GM18499 (cell line): ENCODE results near the gene RCSD1.
"Not testable (repeated sequence)": the region's sequence is repeated elsewhere in the genome, so short reads cannot be mapped to it uniquely, and the experiment has no call there.

ENCODE experiments used
- ATAC-seq: cut with Tn5 transposase; IDR thresholded peaks from one replicate; pipeline ENCODE4 v1.9.1; 2021; ENCODE audit warnings: moderate number of reproducible peaks; ENCODE audit not compliant: insufficient read depth, unreplicated experiment

The RCSD1 gene

DNA sequence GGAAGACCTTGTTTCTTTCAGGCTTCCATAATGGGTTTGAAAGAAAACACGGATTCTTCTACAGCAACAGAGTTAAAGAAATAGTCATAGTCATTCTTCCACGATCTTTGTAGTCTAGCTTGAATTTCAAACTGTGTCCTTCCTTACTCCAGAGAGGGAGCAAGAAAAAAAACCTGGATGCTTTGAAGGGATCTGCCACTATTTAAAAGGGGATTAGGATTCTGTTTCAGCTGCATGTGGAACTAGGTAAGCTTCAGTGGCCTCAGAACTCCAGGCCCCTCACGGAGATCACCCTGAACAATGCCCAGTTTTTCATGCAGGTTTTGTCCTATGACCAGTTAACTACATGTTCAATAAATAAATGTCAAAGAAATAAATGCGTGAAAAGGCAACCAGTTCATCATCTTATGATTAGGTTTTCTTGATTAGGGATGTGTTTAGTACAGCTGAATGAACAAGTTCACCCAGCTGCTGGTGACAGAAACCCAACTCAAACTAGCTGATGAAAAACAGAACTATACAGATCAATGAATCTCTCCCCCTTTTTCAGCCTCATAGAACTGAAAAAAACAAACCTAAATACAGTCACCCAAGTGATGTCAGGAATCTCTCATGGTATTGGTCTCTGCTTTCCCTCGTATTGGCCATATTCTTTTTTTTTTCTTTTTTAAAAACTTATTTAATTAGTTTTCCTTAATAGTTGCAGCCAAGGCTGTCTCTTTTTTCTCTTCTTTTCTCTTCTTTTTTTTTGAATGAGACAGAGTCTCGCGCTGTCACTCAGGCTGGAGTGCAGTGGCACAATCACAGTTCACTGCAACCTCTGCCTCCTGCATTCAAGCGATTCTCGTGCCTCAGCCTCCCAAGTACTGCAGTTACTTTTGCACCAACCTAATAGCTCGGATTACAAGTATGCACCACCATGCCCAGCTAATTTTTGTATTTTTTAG, 77.2 kb downstream of the RCSD1 start:
- peak; percentile 30 for ATAC-seq

DNA sequence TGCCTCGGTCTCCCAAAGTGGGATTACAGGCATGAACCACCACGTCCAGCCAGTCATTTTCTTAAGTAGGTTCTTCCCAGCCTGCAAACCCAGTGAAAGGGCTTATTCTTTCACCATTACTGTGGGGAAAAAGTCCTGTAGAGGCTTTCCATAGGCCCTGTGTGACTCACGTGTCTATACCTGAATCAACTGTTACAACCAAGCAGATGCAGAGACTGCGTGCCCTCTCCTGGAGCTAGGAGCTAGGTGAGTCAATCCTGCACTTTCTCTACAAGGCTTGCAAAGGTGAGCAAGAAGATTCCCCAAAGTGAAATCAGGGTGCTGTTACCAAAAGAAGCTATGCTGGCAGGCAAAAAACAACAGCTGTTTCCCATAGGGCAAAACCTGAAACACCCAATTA, 77.9 kb downstream of the RCSD1 start:
- ATAC-seq, result no peak

DNA sequence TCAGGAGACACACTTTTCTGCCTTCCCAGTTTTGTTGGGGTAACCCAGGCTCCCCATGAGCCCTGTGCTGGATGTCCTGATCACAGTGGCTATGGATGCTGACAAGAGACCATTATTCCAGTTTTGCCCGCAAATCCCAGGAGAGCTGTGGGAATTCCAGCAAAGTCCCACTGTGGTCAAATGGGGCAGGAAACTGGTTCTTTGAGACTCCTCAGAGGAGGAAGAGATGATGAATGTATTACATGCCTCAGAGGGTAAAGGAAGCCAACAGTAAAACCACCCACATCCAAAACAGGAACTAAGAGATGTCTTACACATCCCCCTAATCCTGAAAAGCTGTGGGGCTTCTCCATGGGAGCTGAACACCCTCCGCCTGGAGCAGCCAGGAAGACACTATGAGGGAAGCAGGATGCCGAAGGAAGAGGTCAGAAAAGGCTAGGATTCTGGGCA, 78.9 kb downstream of the RCSD1 start:
- no peak for ATAC-seq

DNA sequence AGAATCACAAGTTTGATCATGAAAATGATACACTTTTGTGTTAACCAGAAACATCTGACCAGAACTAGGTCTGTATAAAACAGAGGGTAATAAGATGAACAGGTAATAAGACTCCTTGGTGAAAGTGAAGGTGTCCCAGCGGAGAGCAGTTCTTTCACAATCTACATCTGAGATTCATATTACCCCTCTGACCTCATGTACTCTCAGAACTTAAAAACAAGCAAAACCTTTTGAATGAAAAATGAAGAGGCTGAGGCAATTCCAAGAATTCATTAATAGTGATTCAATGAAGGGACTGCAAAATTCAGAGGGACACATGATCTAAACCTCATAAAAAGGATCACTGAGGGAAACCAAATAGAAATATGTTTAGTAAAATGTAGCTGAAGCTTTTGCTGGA, 80.8 kb downstream of the RCSD1 start:
- ATAC-seq, result no peak

DNA sequence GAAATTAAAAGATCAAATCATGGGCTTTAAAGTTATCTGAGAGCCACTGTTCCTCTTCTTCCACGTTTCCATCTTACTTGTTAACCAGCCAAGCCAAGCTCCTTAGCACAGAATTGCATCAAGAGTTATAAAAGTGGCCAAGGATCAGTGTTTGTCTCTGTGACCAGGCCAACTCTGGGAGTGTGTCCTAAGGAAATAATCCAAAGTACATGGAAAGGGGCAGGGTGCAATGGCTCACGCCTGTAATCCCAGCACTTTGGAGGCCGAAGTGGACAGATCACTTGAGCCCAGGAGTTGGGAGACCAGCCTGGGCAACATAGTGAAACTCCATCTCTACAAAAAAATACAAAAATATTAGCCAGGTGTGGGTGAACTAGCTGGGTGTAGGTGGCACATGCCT, 81.8 kb downstream of the RCSD1 start:
- ATAC-seq, result no peak

DNA sequence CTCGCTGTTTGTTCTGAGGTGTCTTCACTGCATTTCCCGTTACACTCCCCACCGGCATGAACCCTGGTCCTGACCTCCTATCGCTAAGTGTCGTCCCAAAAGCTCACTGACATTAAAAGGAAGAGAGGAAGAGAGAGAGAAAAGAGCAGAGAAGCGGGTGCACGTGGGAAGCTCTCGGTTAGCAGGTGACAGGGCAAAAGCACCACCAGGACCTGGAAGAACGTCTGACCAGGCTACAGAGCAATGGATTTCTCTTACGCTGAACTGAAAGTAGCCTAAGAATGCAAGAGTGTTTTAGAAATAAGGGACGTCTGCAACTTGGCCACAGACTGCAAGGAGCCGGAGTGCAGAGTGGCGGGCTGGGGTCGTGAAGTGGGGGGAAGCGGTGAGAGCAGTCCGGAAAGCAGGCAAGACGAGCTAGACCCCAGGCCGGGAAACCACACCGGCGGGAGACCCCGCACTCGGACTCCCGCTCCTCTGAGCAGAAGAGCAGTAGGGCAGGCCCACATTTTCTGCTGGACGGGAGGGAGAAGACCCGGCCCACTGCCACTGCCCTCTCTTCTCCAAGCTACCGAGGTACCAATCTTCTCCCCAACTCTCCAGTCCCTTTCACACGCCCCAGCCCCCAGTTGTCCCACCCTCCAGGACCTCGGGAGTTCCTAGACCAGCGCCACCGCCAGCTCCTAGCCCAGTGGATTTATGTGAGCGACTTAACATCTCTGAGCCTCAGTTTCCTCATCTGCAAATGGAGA, 83.5 kb downstream of the RCSD1 start:
- ATAC-seq, result no peak

DNA sequence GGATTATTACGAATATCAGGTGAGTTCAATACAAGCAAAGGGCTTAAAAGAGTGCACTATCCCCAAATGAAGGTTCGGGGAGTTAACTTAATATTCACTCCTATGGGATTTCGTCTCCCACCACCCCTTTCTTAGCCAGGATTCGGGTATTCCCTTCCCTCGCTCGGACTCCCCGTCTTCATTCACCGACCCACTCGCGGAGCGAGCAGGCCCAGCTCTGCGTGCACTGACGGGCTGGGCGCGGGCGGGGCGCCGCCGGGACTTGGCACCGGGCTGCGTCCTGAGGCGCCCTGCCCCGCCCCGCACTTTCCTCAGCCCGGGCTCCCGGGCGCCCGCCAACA, 84.0 kb downstream of the RCSD1 start:
- no peak for ATAC-seq

DNA sequence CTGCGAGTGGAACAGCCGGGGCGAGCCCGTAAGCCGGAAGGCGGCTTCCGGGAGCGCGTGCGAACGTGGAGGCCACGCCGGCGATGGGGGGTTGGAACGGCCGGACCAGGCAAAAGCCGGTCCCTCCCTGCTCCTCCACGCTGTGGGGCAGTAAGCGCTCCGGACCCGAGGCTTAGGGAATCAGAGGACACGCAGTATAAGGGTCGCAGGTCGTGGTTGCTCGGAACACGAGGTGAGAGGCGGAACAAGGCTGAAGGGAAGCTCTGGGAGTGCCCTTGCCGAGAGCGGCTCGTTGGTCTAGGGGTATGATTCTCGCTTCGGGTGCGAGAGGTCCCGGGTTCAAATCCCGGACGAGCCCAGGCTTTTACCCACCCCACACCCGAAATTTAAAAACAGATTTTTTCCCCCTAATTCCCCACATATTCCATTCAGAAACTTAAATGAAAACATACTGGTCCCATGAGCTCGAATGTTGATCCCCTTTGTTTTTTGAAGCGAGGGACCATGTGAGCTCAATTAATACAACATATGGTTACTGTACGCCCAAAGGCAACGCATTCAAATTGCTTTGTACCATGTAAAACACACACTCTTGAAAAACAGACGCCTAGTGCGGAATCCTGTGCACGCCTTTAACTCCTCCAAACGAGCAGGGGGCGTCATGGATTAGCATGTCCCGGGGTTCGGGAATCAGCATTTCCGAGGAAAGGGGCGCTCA, 84.6 kb downstream of the RCSD1 start:
- peak; percentile 29 for ATAC-seq

DNA sequence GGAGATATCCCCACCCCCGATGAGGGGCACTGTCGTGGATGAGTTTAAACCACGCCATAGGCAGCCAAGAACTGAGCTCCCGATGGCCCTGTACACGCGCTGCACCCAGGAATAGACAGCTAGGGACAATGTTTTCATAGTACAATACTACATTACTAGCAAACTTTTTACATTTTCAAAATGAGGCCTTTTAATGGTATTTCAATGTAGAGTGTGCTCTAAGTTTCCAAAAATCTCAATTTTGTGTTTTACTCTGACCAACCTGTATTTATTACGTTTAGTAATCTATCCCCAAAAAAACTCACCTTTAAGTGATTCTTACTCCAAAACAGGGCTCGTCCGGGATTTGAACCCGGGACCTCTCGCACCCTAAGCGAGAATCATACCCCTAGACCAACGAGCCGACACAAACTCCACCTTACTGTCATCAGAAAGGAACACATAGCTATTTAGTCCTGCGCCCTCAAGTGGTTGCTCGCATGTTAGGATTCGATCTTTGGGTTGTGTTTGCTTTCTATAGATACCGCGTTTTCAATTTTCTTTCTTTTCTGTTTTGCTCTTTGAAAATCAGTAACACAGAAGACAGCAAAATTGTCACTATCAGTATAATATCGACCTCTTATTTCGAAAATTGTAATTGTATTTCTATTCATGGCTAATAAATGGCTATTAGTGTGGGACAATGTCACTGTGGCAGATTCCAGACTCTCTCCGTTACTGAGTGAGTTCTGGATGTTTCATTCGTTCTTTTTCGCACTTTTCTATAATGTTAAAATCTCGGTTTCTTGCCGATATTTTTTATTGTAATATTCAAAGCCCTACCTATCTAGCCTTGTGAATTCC, 85.3 kb downstream of the RCSD1 start:
- peak; percentile 11 for ATAC-seq

DNA sequence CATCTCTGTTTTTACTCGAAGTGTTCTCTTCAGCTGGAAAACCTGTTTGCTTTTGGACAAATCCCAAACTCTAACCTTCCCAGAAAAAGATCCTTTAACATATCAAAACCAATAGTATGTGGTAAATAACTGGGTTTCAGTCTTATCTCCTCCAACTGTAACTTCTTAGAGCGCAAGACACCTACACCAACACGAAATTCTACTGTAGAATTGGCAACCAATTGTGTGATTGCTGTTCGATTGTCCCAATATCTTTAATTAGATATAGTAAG, 85.9 kb downstream of the RCSD1 start:
- no peak for ATAC-seq

DNA sequence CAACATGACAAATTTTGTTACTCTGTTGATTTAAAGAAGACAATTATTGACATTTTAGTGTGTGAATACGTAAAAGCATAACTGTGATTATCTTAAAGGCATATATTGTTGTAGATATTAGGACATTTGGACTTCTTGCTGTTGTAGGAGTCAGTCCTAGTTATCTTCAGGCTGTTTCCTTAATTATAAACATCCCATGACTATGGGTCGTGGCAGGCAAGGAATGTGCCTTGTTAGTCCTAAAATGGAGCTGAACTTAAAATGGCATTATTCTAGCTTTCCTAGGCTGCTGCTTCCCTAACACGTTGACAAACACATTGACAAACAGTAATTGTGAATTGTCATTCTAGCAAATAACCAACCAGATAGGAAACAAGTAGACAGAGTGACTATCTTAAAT, 87.3 kb downstream of the RCSD1 start:
- no peak for ATAC-seq

DNA sequence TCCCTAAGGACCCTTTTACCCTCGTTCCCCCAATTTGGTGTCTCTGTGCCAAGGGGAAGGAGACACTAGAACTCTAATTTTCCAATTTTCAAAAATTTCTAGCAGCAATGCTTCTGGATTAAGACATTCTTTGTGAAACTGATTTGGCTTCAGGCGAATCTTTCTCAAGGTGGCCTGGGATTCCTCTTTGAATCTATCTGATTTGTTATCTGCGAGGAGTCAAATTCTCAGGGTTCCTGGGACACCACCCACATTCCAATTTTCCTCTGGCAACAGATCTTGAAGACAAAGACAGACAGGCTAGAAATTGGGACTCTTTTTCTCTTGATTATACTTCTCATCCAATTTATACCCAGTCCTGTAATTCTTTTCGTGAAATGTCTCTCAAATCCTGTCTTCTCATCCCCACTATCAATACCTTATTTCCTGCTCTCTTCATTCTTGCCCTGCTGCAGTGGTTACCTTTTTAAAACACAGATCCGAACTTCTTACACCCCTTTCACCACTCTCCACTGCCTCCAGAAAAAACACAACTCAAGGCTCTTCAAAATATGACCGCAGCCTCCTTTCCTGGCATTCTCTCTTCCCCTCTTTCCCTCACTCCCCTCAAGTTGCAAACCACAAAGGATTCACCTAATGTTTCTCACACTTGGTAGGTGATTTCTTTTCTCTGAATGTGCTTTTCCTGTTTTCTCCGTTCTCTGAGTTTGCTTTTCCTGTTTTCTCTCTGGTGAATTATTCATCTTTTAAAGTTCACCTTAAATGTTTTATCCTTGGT, 89.1 kb downstream of the RCSD1 start:
- no peak for ATAC-seq

DNA sequence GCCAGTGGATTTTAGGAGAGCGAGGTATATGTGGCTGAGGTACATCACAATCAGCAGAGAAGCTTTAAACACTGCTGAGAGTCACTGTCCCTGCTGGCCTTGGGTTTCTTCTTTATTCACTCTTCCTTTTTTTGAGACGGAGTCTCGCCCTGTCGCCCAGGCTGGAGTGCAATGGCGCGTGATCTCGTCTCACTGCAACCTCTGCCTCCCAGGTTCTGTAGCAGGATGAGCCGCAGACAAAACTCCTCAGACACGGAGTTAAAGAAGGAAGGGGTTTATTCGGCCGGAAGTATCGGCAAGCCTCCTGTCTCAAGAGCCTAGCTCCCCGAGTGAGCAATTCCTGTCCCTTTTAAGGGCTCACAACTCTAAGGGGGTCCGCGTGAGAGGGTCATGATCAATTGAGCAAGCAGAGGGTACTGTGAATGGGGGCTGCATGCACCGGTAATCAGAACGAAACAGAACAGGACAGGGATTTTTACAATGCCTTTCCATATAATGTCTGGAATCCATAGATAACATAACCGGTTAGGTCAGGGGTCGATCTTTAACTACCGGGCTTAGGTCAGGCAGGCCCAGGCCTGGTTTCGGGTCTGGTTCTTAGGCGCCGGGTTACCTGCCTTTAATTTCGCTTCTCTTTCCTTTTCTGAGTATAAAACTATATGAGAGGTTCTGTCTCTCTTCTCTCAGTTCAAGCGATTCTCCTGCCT, 89.8 kb downstream of the RCSD1 start:
- not testable (repeated sequence) for ATAC-seq

DNA sequence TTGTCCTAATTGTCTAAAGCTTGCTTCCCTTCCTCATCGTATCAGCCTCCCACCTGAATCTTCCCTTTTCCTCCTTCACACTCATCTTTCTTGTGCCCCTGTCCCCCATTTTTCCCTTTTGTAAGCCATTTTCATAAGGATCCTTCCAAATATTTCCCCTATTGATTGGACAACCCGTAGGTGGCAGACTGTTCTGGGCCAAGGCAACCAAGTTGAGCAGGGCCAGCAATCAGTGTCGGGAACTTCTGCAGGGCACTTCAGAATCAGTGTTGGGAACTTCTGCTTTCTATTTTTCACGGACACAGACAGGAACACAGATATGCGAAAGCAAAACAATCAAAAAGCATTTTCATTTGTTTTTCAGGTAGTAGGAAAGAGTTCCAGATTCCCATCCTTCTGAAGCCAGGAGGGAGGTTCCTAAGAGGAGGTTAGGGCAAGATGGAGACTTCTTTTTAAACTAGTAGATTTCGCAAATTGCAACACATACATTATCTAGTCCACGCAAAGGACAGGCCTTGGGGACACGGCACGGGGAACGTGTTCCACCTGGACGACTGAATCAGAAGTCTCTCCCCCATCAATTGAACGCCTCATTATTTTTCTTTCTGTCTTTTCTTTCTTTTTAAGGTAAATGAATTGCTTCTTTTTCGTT, 91.1 kb downstream of the RCSD1 start:
- ATAC-seq, result no peak

DNA sequence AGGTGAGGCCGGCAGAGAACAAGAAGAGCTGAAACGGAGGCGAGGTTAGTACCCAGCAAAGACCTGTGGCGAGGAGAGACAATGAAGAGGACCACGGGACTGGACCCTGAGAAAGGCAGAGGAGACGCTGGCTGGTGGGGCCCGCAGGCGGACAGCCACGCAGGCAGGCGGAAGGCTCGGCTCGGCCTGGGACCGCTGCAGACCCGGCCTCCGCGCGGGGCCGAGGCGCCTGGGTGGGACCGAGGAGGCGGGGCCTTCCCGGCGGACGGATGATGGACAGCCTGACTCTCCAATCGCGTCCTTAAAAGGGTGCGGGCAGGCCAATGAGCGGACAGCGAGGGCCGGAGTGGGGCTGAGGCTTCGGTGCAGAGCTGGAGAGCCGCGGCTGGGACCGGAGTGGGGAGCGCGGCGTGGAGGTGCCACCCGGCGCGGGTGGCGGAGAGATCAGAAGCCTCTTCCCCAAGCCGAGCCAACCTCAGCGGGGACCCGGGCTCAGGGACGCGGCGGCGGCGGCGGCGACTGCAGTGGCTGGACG, 91.7 kb downstream of the RCSD1 start, which contains the start of gene MPZL1:
Gene MPZL1 (plus strand): TSS at position 366 of the 535 bp plus-strand sequence. CDS start 170 bp downstream, outside the sequence.
- peak; percentile 82 for ATAC-seq

DNA sequence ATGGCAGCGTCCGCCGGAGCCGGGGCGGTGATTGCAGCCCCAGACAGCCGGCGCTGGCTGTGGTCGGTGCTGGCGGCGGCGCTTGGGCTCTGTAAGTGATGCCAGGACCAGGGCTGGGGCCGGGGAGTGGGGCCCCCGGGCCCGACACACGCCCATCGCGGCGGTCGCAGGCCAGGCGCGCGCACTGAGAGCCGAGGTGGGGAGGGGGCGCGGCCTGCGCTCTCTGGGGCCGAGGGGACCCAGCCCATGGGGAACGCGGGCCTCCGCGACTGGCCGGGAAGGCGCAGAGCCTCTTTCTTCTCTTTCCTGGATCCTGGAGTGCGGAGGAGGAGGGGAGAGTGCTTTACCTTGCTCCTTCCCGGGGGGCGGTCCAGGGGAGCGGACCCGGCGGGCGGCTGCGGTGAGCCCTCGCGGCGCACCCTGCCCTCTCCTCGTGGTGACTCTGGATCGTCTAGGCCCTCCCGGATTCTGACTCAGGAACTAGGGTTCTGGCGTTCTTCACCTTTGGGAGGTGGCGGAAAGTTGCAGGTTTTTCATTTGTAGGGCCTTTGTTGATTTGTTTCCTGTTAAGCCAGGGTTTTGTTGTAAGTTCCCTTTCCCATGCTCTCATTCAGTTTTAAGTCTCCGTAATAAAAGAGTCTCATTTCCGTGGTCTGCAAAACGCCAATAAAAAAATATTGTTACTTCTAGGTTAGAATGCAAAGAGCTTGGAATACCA, 92.3 kb downstream of the RCSD1 start:
- peak; percentile 15 for ATAC-seq

DNA sequence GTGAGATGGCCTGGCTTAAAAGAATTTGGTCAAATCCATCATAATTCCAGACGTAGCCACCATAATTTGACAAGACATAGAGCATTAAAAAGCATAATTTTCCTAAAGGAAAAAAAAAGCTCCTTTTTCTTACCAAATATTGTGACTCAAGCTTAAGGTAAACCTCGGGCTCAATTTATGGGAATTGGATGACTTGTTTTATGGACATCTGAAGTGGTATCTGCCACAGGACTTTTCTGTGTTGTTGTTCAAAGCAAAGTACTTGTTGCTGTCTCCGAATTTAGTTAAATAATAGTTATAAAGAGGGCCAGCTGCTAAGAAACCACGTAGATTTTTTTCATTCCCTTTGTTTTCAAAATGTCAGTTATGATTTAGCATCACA, 92.8 kb downstream of the RCSD1 start:
- ATAC-seq, result no peak
